HEK293T (cell line): ENCODE measurements around the gene FOXN1.

ENCODE experiments used
- ARNT ChIP-seq: fragments of 450-650 bp; IDR thresholded peaks from 2 replicates; pipeline ENCODE4 v1.6.1; 2017; ENCODE audit warnings: mild to moderate bottlenecking
- BHLHE40 ChIP-seq: fragments of 450-650 bp; IDR thresholded peaks from 2 replicates; pipeline ENCODE4 v1.6.1; 2016; ENCODE audit warnings: mild to moderate bottlenecking, moderate library complexity, borderline replicate concordance
- CTBP1 ChIP-seq: fragments of 450-650 bp; IDR thresholded peaks from 2 replicates; pipeline ENCODE4 v1.6.1; 2016; ENCODE audit warnings: borderline replicate concordance
- ELF4 ChIP-seq: fragments of 450-650 bp; IDR thresholded peaks from 2 replicates; pipeline ENCODE4 v1.6.1; 2017; ENCODE audit warnings: antibody characterized with exemption
- FOXA1 ChIP-seq: fragments of 450-650 bp; IDR thresholded peaks from 2 replicates; pipeline ENCODE4 v1.6.1; 2016; ENCODE audit warnings: mild to moderate bottlenecking
- FOXM1 ChIP-seq: fragments of 450-650 bp; IDR thresholded peaks from 2 replicates; pipeline ENCODE4 v1.6.1; 2017; ENCODE audit warnings: mild to moderate bottlenecking, borderline replicate concordance
- HDGF ChIP-seq: fragments of 450-650 bp; IDR thresholded peaks from 2 replicates; pipeline ENCODE4 v1.6.1; 2017; ENCODE audit warnings: antibody characterized with exemption, borderline replicate concordance
- L3MBTL2 ChIP-seq: fragments of 450-650 bp; conservative IDR thresholded peaks from 2 replicates; pipeline ENCODE4 v1.6.1; 2016; ENCODE audit warnings: mild to moderate bottlenecking
- LEF1 ChIP-seq: fragments of 450-650 bp; IDR thresholded peaks from 2 replicates; pipeline ENCODE4 v1.6.1; 2017; ENCODE audit warnings: mild to moderate bottlenecking, borderline replicate concordance
- NFRKB ChIP-seq: fragments of 450-650 bp; IDR thresholded peaks from 2 replicates; pipeline ENCODE4 v1.6.1; 2016; ENCODE audit warnings: mild to moderate bottlenecking, moderate library complexity
- SP1 ChIP-seq: fragments of 450-650 bp; IDR thresholded peaks from 2 replicates; pipeline ENCODE4 v1.6.1; 2017
- SUZ12 ChIP-seq: fragments of 450-650 bp; IDR thresholded peaks from 2 replicates; pipeline ENCODE4 v1.6.1; 2016; ENCODE audit warnings: mild to moderate bottlenecking
- TARDBP ChIP-seq: fragments of 450-650 bp; IDR thresholded peaks from 2 replicates; pipeline ENCODE4 v1.6.1; 2016
- ZNF384 ChIP-seq: fragments of 450-650 bp; IDR thresholded peaks from 2 replicates; pipeline ENCODE4 v1.6.1; 2016

DNA sequence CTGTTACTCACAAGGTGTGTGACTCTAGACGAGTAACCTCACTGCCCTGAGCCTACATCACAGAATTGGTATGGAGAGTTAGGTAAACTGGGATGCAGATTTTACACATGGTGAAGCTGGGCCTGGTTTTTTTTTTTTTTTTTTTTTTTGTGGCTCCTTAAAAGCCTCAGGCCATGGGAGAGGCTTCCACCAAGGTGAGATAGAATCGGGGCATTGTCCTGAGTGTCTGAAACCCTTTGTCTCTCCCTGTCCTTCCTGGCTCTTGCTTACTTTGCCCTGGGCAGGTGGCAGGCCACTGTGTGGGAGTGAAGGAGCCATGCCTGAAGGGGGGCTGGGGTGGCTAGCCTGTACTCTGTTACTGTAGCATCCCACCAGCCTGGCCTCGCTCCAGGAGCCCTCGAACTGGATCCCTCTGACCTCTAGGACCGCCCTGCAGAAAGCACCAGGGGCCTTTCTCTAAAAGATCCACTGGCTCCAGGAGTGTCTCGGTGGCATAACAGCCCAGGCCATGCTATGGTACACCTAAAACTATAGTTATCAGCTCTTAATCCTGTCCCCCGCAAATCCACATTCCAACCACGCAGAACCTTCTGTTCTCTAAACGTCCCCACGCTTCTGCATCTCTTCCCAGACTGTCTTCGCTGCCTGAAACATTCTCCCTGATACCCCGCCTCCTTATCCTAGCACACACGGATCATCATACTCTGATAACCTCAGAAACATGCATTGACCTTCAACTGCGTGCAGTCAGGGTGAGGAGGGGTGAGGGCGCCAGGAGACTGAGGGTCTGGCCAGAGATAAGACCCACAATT lies 34.4 kb upstream of the FOXN1 start:
- no peak for TF ChIP-seq FOXA1
- no peak for TF ChIP-seq BHLHE40
- TF ChIP-seq FOXM1, result no peak
- TF ChIP-seq L3MBTL2, result no peak
- TF ChIP-seq NFRKB, result no peak
- no peak for TF ChIP-seq ZNF384
- TF ChIP-seq SP1, result no peak
- no peak for TF ChIP-seq TARDBP
- TF ChIP-seq SUZ12, result no peak
- TF ChIP-seq HDGF, result no peak
- no peak for TF ChIP-seq ARNT
- TF ChIP-seq CTBP1, result no peak
- TF ChIP-seq ELF4, result no peak
- no peak for TF ChIP-seq LEF1
